Activated naive CD8-positive, alpha-beta T cell treated with anti-CD3 and anti-CD28 coated beads for 36 hours (primary cell): ENCODE measurements around the gene YES1. TPM values are rescaled to one million over a fixed set of nuclear protein-coding genes. Genes with fewer than 3 reads are reported as not detected.
A peak's percentile ranks its signal among the peaks of the same experiment; 100 is the strongest.

ENCODE experiments used
- DNase-seq: peaks from one replicate; pipeline ENCODE4 v3.0.0; 2021
- H3K27ac Mint-ChIP-seq: one replicate; pipeline ENCODE4 v1.8.0; 2022; ENCODE audit warnings: mild to moderate bottlenecking, moderate library complexity, mixed read lengths
- H3K27me3 Mint-ChIP-seq: one replicate; pipeline ENCODE4 v1.8.0; 2022; ENCODE audit warnings: mild to moderate bottlenecking, mixed read lengths
- H3K36me3 Mint-ChIP-seq: one replicate; pipeline ENCODE4 v1.8.0; 2021; ENCODE audit warnings: mild to moderate bottlenecking, mixed read lengths
- H3K4me1 Mint-ChIP-seq: one replicate; pipeline ENCODE4 v1.8.0; 2021; ENCODE audit warnings: mixed read lengths
- H3K4me3 Mint-ChIP-seq: one replicate; pipeline ENCODE4 v1.8.0; 2022; ENCODE audit warnings: mild to moderate bottlenecking, moderate library complexity, mixed read lengths
- H3K9me3 Mint-ChIP-seq: one replicate; pipeline ENCODE4 v1.8.0; 2022; ENCODE audit warnings: mixed read lengths
- total RNA-seq, 2 experiments: library from RNA; stranded (reverse); gene quantifications; one replicate each; pipeline ENCODE4 v1.2.3, GENCODE V29; 2021

Gene YES1
- total RNA-seq, 2 experiments from 2014 or later, result 29.0 to 32.2 TPM

GRCh38 chr18:678482-679182, 133.4 kb downstream of the YES1 start:
- peaks cover 48% of the 10 kb centered on the region for H3K36me3 Mint-ChIP-seq
- no peak overlapping the region for H3K27ac Mint-ChIP-seq
- H3K27me3 Mint-ChIP-seq, result no peaks in the 10 kb centered on the region
- DNase-seq, result no peak
- H3K9me3 Mint-ChIP-seq, result no peaks in the 10 kb centered on the region
- peaks cover 19% of the 10 kb centered on the region for H3K4me1 Mint-ChIP-seq
- no peak overlapping the region for H3K4me3 Mint-ChIP-seq

GRCh38 chr18:677951-678381, 134.1 kb downstream of the YES1 start:
- H3K4me1 Mint-ChIP-seq, result peaks cover 14% of the 10 kb centered on the region
- H3K36me3 Mint-ChIP-seq, result peaks cover 43% of the 10 kb centered on the region
- H3K27me3 Mint-ChIP-seq, result no peaks in the 10 kb centered on the region
- no peak overlapping the region for H3K27ac Mint-ChIP-seq
- H3K4me3 Mint-ChIP-seq, result no peak overlapping the region
- H3K9me3 Mint-ChIP-seq, result no peaks in the 10 kb centered on the region
- DNase-seq, result no peak

GRCh38 chr18:677145-677544, 134.9 kb downstream of the YES1 start:
- Mint-ChIP-seq H3K9me3 (no peaks in the 10 kb centered on the region), H3K4me1 (peaks cover 8% of the 10 kb centered on the region), H3K27ac (peak overlapping the region; percentile 52), H3K4me3 (no peak overlapping the region), H3K27me3 (no peaks in the 10 kb centered on the region), H3K36me3 (peaks cover 43% of the 10 kb centered on the region)
- DNase-seq, result no peak

- peaks cover 4% of the 10 kb centered on the region for H3K4me1 Mint-ChIP-seq
- H3K27ac Mint-ChIP-seq, result no peak overlapping the region
- H3K4me3 Mint-ChIP-seq, result no peak overlapping the region
- no peaks in the 10 kb centered on the region for H3K27me3 Mint-ChIP-seq
- peaks cover 39% of the 10 kb centered on the region for H3K36me3 Mint-ChIP-seq
- H3K9me3 Mint-ChIP-seq, result no peaks in the 10 kb centered on the region
- DNase-seq, result no peak
Observed at GRCh38 chr18:676736-677135, 135.3 kb downstream of the YES1 start.

- Mint-ChIP-seq H3K27me3 (no peaks in the 10 kb centered on the region), H3K9me3 (no peaks in the 10 kb centered on the region), H3K36me3 (peaks cover 39% of the 10 kb centered on the region), H3K4me1 (no peaks in the 10 kb centered on the region), H3K27ac (no peak overlapping the region), H3K4me3 (no peak overlapping the region)
- no peak for DNase-seq
Observed at GRCh38 chr18:676069-676468, 136.0 kb downstream of the YES1 start.

- Mint-ChIP-seq H3K36me3 (peaks cover 39% of the 10 kb centered on the region), H3K27me3 (no peaks in the 10 kb centered on the region), H3K4me1 (no peaks in the 10 kb centered on the region), H3K27ac (no peak overlapping the region), H3K4me3 (no peak overlapping the region), H3K9me3 (no peaks in the 10 kb centered on the region)
- DNase-seq, result no peak
Observed at GRCh38 chr18:675307-675706, 136.7 kb downstream of the YES1 start.

- no peak overlapping the region for H3K4me3 Mint-ChIP-seq
- peaks cover 46% of the 10 kb centered on the region for H3K36me3 Mint-ChIP-seq
- H3K9me3 Mint-ChIP-seq, result no peaks in the 10 kb centered on the region
- no peaks in the 10 kb centered on the region for H3K4me1 Mint-ChIP-seq
- no peaks in the 10 kb centered on the region for H3K27me3 Mint-ChIP-seq
- H3K27ac Mint-ChIP-seq, result no peak overlapping the region
- DNase-seq, result no peak
Observed at GRCh38 chr18:673769-674168, 138.3 kb downstream of the YES1 start.

- H3K4me1 Mint-ChIP-seq, result no peaks in the 10 kb centered on the region
- no peaks in the 10 kb centered on the region for H3K9me3 Mint-ChIP-seq
- no peak overlapping the region for H3K4me3 Mint-ChIP-seq
- no peaks in the 10 kb centered on the region for H3K27me3 Mint-ChIP-seq
- DNase-seq, result no peak
- peaks cover 50% of the 10 kb centered on the region for H3K36me3 Mint-ChIP-seq
- no peak overlapping the region for H3K27ac Mint-ChIP-seq
Observed at GRCh38 chr18:673317-673716, 138.7 kb downstream of the YES1 start.

Other genes starting within 250 kb of the YES1 start
- gene CETN1, start 231.9 kb downstream of the YES1 start, total RNA-seq, result not detected
- gene CLUL1, start 215.3 kb downstream of the YES1 start, total RNA-seq, result not detected
- gene TYMS, start 154.6 kb downstream of the YES1 start, total RNA-seq, result 100 to 1,000 TPM; 364 to 369 TPM
- 10 to 100 TPM; 61.7 to 75.2 TPM for gene ENOSF1, start 99.6 kb downstream of the YES1 start, total RNA-seq
- gene ADCYAP1, start 92.6 kb upstream of the YES1 start, total RNA-seq, result not detected